ENCODE data around the gene LYRM4.

- no peak for TF ChIP-seq CTCF (conservative IDR thresholded peaks at IDR 0.05)
- TF ChIP-seq EZH2 (IDR thresholded peaks at IDR 0.05; ENCODE audit: low read depth) = no peak
Observed at GRCh38 chr6:5090603-5091002, 170.1 kb downstream of the LYRM4 start.
